GM21447 (cell line): ENCODE data around the gene NR1H2.
"Not testable (repeated sequence)": the region's sequence is repeated elsewhere in the genome, so short reads cannot be mapped to it uniquely, and the experiment has no call there.

Source experiments
- ATAC-seq: cut with Tn5 transposase; IDR thresholded peaks from one replicate; pipeline ENCODE4 v1.9.1; 2021; ENCODE audit not compliant: unreplicated experiment

Gene NR1H2

GRCh38 chr19:50377517-50377916 lies 1.3 kb downstream of the NR1H2 start:
- no peak for ATAC-seq

- ATAC-seq = no peak
Observed at GRCh38 chr19:50378169-50378862, 2.1 kb downstream of the NR1H2 start.

DNA sequence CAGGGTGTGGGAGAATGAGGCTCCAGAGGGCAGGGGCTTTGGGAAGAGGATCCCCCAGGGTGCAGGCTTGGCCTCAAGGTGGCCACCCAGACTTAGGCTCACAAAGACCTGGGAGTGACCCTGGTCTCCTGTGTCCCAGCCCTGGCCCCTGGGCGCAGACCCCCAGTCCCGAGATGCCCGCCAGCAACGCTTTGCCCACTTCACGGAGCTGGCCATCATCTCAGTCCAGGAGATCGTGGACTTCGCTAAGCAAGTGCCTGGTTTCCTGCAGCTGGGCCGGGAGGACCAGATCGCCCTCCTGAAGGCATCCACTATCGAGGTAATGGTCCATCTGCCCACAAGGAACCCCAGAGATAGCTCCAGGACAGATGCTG lies 2.6 kb downstream of the NR1H2 start:
- ATAC-seq = no peak

GRCh38 chr19:50379602-50380001 lies 3.3 kb downstream of the NR1H2 start:
- no peak for ATAC-seq

GRCh38 chr19:50380137-50380536 lies 3.9 kb downstream of the NR1H2 start:
- ATAC-seq = no peak

GRCh38 chr19:50380751-50381151 lies 4.5 kb downstream of the NR1H2 start:
- ATAC-seq = no peak

DNA sequence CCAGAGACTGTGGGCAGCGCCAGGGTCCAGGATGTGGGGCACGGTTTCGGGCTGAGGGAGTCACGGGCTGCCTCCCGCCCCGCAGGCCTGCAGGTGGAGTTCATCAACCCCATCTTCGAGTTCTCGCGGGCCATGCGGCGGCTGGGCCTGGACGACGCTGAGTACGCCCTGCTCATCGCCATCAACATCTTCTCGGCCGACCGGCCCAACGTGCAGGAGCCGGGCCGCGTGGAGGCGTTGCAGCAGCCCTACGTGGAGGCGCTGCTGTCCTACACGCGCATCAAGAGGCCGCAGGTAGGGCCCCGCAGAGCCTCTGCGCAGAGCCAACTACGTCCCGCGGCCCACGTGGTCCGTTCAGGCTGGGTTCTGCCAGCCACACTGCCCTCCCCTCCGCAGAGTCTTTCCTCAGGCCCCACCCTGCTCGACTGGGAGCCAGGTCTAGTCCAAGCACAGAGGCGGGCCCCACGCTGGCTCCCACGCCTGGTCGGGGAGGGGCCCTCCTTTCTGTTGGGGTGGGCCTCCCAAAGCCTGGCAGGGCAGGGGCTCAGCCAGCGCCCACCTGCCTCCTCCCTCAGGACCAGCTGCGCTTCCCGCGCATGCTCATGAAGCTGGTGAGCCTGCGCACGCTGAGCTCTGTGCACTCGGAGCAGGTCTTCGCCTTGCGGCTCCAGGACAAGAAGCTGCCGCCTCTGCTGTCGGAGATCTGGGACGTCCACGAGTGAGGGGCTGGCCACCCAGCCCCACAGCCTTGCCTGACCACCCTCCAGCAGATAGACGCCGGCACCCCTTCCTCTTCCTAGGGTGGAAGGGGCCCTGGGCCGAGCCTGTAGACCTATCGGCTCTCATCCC lies 5.8 kb downstream of the NR1H2 start:
- ATAC-seq = no peak

- ATAC-seq = peak; percentile 2
Observed at GRCh38 chr19:50383001-50383851, 7.0 kb downstream of the NR1H2 start.

GRCh38 chr19:50383852-50384684 lies 7.8 kb downstream of the NR1H2 start, which contains the start of gene POLD1:
POLD1 (plus strand) TSS chr19:50384347; CDS start chr19:50398852, 14,505 bp downstream.
- peak; percentile 78 for ATAC-seq

DNA sequence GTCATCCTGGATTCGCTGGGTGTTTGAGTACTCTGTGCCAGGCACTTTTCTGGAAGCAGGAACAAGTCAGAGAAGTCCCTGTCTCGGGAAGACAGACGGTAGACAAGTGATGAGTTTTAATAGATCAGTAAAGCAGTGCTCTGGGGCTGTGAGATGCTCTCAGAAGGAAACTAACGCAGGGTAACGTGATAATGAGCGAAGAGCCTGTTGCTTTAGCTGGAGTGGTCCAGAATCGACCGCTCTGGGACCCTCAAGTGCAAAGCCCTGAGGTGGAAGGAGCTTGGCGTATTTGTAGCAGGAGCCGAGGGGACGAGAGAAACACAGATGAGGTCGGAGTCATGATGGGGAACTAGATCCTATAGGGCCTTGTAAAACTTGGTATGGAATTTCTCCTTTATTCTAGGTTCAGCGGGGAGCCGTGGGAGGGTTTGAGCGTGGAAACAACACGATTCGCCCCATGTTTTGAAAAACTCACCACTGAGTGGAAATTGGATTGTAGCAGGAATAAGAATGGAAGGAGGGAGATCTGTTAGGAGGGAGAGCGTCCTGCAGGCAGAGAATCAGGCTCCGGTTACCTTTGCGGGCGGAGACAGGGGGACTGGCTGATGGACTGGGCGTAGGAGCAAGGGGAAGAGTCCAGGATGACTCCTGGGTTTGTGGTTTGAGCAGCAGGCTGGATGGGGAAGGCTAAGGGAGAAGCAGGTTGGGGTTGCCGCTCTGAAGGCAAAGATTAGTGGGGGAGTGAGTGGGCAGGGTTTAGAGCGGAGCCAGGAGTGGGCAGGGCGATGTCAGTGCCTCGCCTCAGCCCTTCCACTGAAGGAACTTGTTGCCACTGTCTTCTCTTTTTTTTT lies 8.7 kb downstream of the NR1H2 start:
- no peak for ATAC-seq

DNA sequence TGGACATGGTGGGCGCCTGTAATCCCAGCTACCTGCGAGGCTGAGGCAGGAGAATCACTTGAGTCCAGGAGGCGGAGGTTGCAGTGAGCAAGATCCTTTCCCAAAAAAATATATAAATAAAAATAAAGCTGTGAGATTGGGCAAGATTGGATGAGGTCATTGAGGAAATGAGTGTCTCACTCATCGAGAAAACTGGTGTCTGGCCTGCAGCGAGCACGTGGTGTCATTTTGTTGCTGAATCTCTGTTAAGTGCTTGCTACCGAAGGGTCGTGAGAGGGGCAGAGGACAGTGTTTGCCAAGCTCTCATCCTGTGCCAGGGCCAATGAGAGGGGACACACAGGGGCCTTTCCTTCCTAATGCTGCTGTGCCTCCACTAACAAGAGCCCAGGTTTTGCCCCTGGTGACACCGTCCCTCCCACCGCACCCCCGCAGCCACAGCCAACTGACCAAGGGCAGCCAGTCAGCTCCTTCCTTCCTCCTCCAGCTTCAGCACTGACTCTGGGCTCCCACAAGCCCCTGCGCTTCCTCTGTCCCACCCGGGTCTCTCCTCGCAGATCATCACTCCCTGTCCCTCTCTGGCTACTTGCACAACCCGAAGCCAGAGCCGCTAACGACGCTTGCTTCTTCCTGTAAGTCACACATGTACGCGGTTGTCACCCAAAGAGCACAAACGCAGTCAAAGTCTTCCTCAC lies 11.1 kb downstream of the NR1H2 start:
- no peak for ATAC-seq

- ATAC-seq = no peak
Observed at GRCh38 chr19:50387868-50388245, 11.6 kb downstream of the NR1H2 start.

DNA sequence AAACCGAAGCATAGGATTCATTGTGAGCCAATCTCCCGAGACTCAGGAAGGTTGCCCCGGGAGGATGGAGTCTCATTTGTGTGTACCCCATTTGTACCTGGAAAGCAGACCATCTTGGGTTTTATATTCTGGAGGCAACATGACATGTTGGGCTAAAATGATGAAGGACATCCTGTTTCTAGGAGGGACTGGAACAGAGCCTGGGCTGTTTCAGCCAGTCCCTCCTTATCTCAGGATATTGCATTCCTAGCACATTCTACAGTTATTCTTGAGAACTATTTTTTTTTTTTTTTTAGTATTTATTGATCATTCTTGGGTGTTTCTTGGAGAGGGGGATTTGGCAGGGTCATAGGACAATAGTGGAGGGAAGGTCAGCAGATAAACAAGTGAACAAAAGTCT lies 14.0 kb downstream of the NR1H2 start:
- ATAC-seq = not testable (repeated sequence)

GRCh38 chr19:50390952-50391351 lies 14.7 kb downstream of the NR1H2 start:
- ATAC-seq = not testable (repeated sequence)

- ATAC-seq = no peak
Observed at GRCh38 chr19:50392759-50393158, 16.5 kb downstream of the NR1H2 start.

DNA sequence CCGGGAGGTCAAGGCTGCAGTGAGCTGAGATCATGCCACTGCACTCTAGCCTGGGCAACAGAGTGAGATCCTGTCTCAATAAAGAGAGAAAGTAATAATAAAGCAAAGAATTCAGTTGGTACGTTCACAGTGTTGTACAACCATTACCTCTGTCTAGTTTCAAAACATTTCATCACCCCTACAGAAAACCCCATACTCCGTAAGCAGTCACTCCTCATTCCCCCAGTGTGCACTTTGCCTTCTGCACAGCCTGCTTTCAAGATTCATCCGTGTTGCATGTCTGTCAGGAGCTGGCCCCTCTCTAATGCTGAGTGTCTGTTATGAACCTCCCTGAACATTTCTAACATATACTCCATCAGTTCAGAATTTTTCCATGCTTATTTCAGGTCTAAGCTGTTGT lies 17.3 kb downstream of the NR1H2 start:
- no peak for ATAC-seq

- ATAC-seq = no peak
Observed at GRCh38 chr19:50394017-50394416, 17.8 kb downstream of the NR1H2 start.

DNA sequence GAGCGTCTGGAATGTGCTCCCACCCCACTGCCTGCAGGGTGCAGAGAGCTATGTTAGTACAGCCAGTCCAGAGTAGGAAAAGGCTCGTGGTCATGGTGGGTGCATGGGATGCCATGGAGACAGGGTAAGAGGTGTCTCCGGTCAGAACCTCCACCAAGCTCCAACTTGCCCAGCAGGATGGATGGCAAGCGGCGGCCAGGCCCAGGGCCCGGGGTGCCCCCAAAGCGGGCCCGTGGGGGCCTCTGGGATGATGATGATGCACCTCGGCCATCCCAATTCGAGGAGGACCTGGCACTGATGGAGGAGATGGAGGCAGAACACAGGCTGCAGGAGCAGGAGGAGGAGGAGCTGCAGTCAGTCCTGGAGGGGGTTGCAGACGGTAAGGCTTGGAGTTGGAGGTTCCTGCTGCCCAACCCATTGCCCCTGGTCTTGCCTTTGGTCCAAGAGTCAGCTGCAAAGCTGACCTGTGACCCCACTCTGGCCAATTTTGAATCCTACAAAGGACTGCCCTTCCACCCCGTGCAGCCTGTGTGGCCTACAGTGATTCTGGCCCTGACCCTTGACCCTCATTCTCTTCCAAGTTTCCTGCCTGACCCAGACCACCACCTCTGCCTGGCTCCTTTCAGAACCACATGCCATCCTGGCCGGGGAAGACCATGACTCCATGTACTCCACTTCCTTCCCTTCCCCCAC lies 22.6 kb downstream of the NR1H2 start:
- no peak for ATAC-seq

- no peak for ATAC-seq
Observed at GRCh38 chr19:50399368-50399745, 23.1 kb downstream of the NR1H2 start.
